Left ventricle myocardium inferior (tissue), 1 donor: ENCODE results near the gene TMEM42. TPM values are rescaled to one million over a fixed set of nuclear protein-coding genes. Genes with fewer than 3 reads are reported as not detected.

Experiments
- DNase-seq: peaks from one replicate; pipeline ENCODE4 v3.0.0-alpha.2; 2020
- H3K27ac ChIP-seq: fragments of 200-600 bp; replicated peaks from 2 replicates; pipeline ENCODE4 v1.8.0; 2021
- H3K27me3 ChIP-seq: fragments of 200-600 bp; 2 replicates; pipeline ENCODE4 v1.8.0; 2021; ENCODE audit warnings: low read depth
- H3K36me3 ChIP-seq: fragments of 200-600 bp; 2 replicates; pipeline ENCODE4 v1.8.0; 2021
- H3K4me1 ChIP-seq: fragments of 200-600 bp; 2 replicates; pipeline ENCODE4 v1.8.0; 2021
- H3K4me3 ChIP-seq: fragments of 200-600 bp; 2 replicates; pipeline ENCODE4 v1.8.0; 2021; ENCODE audit warnings: mild to moderate bottlenecking, moderate library complexity
- H3K9me3 ChIP-seq: fragments of 200-600 bp; replicated peaks from 2 replicates; pipeline ENCODE4 v1.8.0; 2021
- CTCF ChIP-seq: fragments of 200-600 bp; IDR thresholded peaks from 2 replicates; pipeline ENCODE4 v1.8.0; 2021; ENCODE audit warnings: antibody characterized with exemption, mild to moderate bottlenecking, borderline replicate concordance
- intact Hi-C: fragments of 100-400 bp; cut with micrococcal nuclease; formaldehyde crosslinking; loops from one replicate; pipeline ENCODE4 v1.11.0; 2022
- total RNA-seq: library from RNA; stranded (reverse); fragmentation: NEBNext Ultra II Directional; extraction: Animal tissue kit (Norgen Biotek cat#: 25700); gene quantifications from one replicate; pipeline ENCODE4 v1.2.1, GENCODE V29; 2021
- donor health status: DM: no; HTN: yes; CAD: no; lungs with severe emphysema.

TMEM42 gene
- total RNA-seq, 1 donor from 2014 or later: 10.8 TPM

GRCh38 chr3:44894485-44894884, 32.8 kb downstream of the TMEM42 start:
- Histone ChIP-seq H3K36me3 (no peaks in the 10 kb centered on the region), H3K4me1 (no peaks in the 10 kb centered on the region), H3K4me3 (no peak overlapping the region), H3K9me3 (no peaks in the 10 kb centered on the region), H3K27ac (no peak overlapping the region), H3K27me3 (peaks cover 32% of the 10 kb centered on the region)
- DNase-seq: no peak
- no peak for TF ChIP-seq CTCF
- intact Hi-C loops: no loop called here

- H3K27ac ChIP-seq: no peak overlapping the region
- H3K9me3 ChIP-seq: no peaks in the 10 kb centered on the region
- TF ChIP-seq CTCF: no peak
- DNase-seq: no peak
- H3K4me1 ChIP-seq: no peaks in the 10 kb centered on the region
- H3K27me3 ChIP-seq: peaks cover 50% of the 10 kb centered on the region
- intact Hi-C loops: no loop called here
- no peak overlapping the region for H3K4me3 ChIP-seq
- no peaks in the 10 kb centered on the region for H3K36me3 ChIP-seq
Measured at GRCh38 chr3:44896440-44896839, 34.7 kb downstream of the TMEM42 start.

- no peak for TF ChIP-seq CTCF
- no peak overlapping the region for H3K27ac ChIP-seq
- intact Hi-C loops: no loop called here
- no peaks in the 10 kb centered on the region for H3K36me3 ChIP-seq
- H3K4me1 ChIP-seq: no peaks in the 10 kb centered on the region
- H3K27me3 ChIP-seq: peaks cover 51% of the 10 kb centered on the region
- DNase-seq: no peak
- no peak overlapping the region for H3K4me3 ChIP-seq
- H3K9me3 ChIP-seq: no peaks in the 10 kb centered on the region
Measured at GRCh38 chr3:44899683-44900367, 38.1 kb downstream of the TMEM42 start.

GRCh38 chr3:44902628-44903027, 40.9 kb downstream of the TMEM42 start:
- H3K4me1 ChIP-seq: no peaks in the 10 kb centered on the region
- intact Hi-C loops: no loop called here
- no peak for DNase-seq
- no peaks in the 10 kb centered on the region for H3K36me3 ChIP-seq
- no peak for TF ChIP-seq CTCF
- H3K9me3 ChIP-seq: no peaks in the 10 kb centered on the region
- no peak overlapping the region for H3K27ac ChIP-seq
- peaks cover 48% of the 10 kb centered on the region for H3K27me3 ChIP-seq
- no peak overlapping the region for H3K4me3 ChIP-seq

- no peak for TF ChIP-seq CTCF
Measured at GRCh38 chr3:44903314-44903713, 41.6 kb downstream of the TMEM42 start.

More at GRCh38 chr3:44903314-44903713, 41.6 kb downstream of the TMEM42 start:
- Histone ChIP-seq H3K36me3 (no peaks in the 10 kb centered on the region), H3K27me3 (peaks cover 50% of the 10 kb centered on the region), H3K4me1 (no peaks in the 10 kb centered on the region), H3K4me3 (no peak overlapping the region), H3K9me3 (no peaks in the 10 kb centered on the region), H3K27ac (no peak overlapping the region)
- no peak for DNase-seq
- intact Hi-C loops: no loop called here
